Measurements from ENCODE around the gene MAP3K3.

Gene MAP3K3

DNA sequence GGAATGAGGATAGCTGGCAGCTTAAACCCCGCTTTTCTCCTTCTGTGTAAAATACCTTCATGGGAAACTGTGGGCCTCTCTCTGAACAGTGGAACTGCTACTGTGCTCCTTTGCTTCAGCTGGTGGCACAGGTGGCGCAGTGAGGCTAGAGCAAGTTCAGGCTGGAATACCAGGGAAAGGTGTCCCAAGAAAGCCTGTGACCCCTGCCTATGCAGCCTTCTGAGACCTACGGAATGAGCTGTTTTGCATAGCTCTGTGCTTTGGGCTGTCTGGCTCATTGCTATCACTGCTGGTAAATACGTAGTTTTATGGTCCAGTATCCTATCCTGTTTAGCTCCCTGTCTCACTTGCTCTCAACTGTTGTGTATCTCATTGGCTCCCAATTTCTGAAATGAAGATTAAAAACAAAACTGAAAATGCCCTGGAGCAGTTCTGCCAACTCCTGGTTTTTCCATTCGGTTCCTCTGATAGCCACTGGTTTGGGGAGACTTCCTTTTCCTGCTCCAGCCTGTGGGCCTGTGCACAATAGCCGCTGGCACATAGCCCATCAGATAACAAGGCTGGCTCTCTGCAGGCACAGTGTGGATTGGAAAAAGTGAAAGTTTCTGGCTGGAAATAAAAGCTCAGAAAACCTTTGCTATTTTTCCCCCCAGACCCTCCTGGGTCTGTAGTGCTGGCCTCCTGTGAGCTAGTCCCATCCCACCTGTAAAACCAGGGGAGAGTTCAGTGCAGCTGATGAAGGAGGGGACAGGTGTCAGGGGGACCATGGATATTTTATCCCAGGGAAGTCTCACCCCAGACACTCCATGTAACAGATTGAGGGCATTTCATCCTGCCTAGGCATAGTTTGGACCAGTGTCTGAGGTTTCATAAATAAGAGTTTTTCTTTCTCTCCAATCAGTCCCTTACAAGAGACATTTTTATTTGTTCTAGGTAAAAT is 53.7 kb downstream of the MAP3K3 start (continued):
- TF ChIP-seq, protein P1, sequence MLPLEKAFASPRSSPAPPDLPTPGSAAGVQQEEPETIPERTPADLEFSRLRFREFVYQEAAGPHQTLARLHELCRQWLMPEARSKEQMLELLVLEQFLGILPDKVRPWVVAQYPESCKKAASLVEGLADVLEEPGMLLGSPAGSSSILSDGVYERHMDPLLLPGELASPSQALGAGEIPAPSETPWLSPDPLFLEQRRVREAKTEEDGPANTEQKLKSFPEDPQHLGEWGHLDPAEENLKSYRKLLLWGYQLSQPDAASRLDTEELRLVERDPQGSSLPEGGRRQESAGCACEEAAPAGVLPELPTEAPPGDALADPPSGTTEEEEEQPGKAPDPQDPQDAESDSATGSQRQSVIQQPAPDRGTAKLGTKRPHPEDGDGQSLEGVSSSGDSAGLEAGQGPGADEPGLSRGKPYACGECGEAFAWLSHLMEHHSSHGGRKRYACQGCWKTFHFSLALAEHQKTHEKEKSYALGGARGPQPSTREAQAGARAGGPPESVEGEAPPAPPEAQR (tag by site-specific recombination; IDR thresholded peaks at IDR 0.05) = no peak
- TF ChIP-seq ZNF19 (tag by site-specific recombination; IDR thresholded peaks at IDR 0.05; ENCODE audit: low read depth) (no peak), ZNF423 (tag by site-specific recombination; IDR thresholded peaks at IDR 0.05) (no peak), ZNF555 (tag by site-specific recombination; conservative IDR thresholded peaks at IDR 0.05) (no peak), ZNF2 (tag by site-specific recombination; IDR thresholded peaks at IDR 0.05) (no peak), SP3 (tag by site-specific recombination; IDR thresholded peaks at IDR 0.05) (no peak), HOXC10 (CRISPR knock-in tag; IDR thresholded peaks at IDR 0.05) (no peak), ZNF660 (tag by site-specific recombination; IDR thresholded peaks at IDR 0.05) (peak; percentile 79; the same call in 1 of the 2 replicates), GLIS2 (tag by site-specific recombination; IDR thresholded peaks at IDR 0.05) (no peak), ZNF664 (tag by site-specific recombination; IDR thresholded peaks at IDR 0.05) (peak; percentile 51; the same call in 1 of the 2 replicates), ZNF623 (tag by site-specific recombination; IDR thresholded peaks at IDR 0.05) (no peak), GLI4 (tag by site-specific recombination; IDR thresholded peaks at IDR 0.05) (no peak), ZNF341 (tag by site-specific recombination; IDR thresholded peaks at IDR 0.05; ENCODE audit: low read depth) (peak; percentile 86), ZNF549 (tag by site-specific recombination; IDR thresholded peaks at IDR 0.05) (no peak), WT1 (tag by site-specific recombination; IDR thresholded peaks at IDR 0.05) (no peak), ZNF629 (tag by site-specific recombination; IDR thresholded peaks at IDR 0.05) (0 out of 2 replicates have a peak, but pooled peaks have one; percentile 42)
- TF ChIP-seq, protein P2, sequence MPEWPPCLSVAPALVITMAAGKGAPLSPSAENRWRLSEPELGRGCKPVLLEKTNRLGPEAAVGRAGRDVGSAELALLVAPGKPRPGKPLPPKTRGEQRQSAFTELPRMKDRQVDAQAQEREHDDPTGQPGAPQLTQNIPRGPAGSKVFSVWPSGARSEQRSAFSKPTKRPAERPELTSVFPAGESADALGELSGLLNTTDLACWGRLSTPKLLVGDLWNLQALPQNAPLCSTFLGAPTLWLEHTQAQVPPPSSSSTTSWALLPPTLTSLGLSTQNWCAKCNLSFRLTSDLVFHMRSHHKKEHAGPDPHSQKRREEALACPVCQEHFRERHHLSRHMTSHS (tag by site-specific recombination; IDR thresholded peaks at IDR 0.05) = no peak
- TF ChIP-seq, protein P3, sequence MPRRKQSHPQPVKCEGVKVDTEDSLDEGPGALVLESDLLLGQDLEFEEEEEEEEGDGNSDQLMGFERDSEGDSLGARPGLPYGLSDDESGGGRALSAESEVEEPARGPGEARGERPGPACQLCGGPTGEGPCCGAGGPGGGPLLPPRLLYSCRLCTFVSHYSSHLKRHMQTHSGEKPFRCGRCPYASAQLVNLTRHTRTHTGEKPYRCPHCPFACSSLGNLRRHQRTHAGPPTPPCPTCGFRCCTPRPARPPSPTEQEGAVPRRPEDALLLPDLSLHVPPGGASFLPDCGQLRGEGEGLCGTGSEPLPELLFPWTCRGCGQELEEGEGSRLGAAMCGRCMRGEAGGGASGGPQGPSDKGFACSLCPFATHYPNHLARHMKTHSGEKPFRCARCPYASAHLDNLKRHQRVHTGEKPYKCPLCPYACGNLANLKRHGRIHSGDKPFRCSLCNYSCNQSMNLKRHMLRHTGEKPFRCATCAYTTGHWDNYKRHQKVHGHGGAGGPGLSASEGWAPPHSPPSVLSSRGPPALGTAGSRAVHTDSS (tag by site-specific recombination; IDR thresholded peaks at IDR 0.05) = no peak

DNA sequence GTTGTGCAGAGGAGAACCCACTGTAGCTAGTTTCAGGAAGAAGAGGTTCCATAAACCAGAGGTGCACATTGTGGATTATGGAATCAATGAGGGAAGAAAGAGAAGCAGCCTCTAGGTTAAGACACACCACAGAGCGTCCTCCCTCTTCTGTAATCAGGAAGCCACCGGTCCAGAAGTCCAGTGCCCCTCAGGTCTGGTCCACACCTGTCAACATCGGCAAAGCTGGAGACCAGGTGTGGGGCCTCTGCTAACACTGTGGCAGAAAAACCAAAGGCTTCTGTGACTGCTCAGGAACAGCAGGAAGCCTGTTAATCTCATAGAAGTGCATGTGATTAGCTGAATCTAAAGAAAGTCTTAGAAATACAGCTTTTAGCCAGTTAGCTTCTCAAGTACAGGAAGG is 54.4 kb downstream of the MAP3K3 start:
- TF ChIP-seq ZNF571 (tag by site-specific recombination; IDR thresholded peaks at IDR 0.05) = no peak
- TF ChIP-seq ZNF311 (tag by site-specific recombination; IDR thresholded peaks at IDR 0.05; ENCODE audit: borderline replicate concordance) = no peak
- no peak for TF ChIP-seq ZSCAN16 (tag by site-specific recombination; IDR thresholded peaks at IDR 0.05)
- no peak for TF ChIP-seq MYNN (tag by site-specific recombination; IDR thresholded peaks at IDR 0.05; ENCODE audit: borderline replicate concordance)
- TF ChIP-seq, protein P4, sequence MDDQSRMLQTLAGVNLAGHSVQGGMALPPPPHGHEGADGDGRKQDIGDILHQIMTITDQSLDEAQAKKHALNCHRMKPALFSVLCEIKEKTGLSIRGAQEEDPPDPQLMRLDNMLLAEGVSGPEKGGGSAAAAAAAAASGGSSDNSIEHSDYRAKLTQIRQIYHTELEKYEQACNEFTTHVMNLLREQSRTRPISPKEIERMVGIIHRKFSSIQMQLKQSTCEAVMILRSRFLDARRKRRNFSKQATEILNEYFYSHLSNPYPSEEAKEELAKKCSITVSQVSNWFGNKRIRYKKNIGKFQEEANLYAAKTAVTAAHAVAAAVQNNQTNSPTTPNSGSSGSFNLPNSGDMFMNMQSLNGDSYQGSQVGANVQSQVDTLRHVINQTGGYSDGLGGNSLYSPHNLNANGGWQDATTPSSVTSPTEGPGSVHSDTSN (CRISPR knock-in tag; IDR thresholded peaks at IDR 0.05) = no peak
- no peak for TF ChIP-seq ZBTB1 (tag by site-specific recombination; IDR thresholded peaks at IDR 0.05)
- no peak for TF ChIP-seq ZFP37 (tag by site-specific recombination; IDR thresholded peaks at IDR 0.05)
- TF ChIP-seq ZFP69B (tag by site-specific recombination; IDR thresholded peaks at IDR 0.05) = no peak
- TF ChIP-seq, protein P5, sequence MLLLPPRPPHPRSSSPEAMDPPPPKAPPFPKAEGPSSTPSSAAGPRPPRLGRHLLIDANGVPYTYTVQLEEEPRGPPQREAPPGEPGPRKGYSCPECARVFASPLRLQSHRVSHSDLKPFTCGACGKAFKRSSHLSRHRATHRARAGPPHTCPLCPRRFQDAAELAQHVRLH (tag by site-specific recombination; IDR thresholded peaks at IDR 0.05) = no peak
- no peak for TF ChIP-seq ZNF777 (tag by site-specific recombination; IDR thresholded peaks at IDR 0.05; ENCODE audit: borderline replicate concordance)
- TF ChIP-seq, protein P6, sequence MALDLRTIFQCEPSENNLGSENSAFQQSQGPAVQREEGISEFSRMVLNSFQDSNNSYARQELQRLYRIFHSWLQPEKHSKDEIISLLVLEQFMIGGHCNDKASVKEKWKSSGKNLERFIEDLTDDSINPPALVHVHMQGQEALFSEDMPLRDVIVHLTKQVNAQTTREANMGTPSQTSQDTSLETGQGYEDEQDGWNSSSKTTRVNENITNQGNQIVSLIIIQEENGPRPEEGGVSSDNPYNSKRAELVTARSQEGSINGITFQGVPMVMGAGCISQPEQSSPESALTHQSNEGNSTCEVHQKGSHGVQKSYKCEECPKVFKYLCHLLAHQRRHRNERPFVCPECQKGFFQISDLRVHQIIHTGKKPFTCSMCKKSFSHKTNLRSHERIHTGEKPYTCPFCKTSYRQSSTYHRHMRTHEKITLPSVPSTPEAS (tag by site-specific recombination; IDR thresholded peaks at IDR 0.05) = no peak
- no peak for TF ChIP-seq ZNF184 (tag by site-specific recombination; IDR thresholded peaks at IDR 0.05)
- POLR2A ChIA-PET = interaction anchor here (1.0 to 3.9 kb wide), 6 partner anchors 15 to 251 kb away, joined by 3 to 26 read pairs (median 4); partner anchors contain the start of gene MAP3K3
- H3K27ac ChIP-seq (ENCODE audit: extremely low read depth, low read depth, low read length) = peak overlapping the region; percentile 83
- H3K4me1 ChIP-seq (ENCODE audit: control insufficient read depth, insufficient read depth, low read length) = peaks cover 22% of the 10 kb centered on the region
- H3K36me3 ChIP-seq (ENCODE audit: control insufficient read depth in 2 of 2, insufficient read depth in 1 of 2, low read length in 2 of 2) = peaks cover 0 to 23% of the 10 kb centered on the region in 2 experiments; a peak in 2 of 3 replicates
- no peaks in the 10 kb centered on the region for H3K9me3 ChIP-seq (ENCODE audit: control insufficient read depth, insufficient read depth, low read depth, low read length)
- CTCF ChIA-PET = interaction anchor here (0.6 to 3.9 kb wide), 12 partner anchors 9 to 251 kb away, joined by 3 to 27 read pairs (median 3); no protein-coding TSS in a partner anchor
- H3K4me3 ChIP-seq (ENCODE audit: low read depth, low read length) = no peak overlapping the region

Measured in HEK293 (cell line).